Measurements from ENCODE around the gene LOXL1.

The LOXL1 gene

DNA sequence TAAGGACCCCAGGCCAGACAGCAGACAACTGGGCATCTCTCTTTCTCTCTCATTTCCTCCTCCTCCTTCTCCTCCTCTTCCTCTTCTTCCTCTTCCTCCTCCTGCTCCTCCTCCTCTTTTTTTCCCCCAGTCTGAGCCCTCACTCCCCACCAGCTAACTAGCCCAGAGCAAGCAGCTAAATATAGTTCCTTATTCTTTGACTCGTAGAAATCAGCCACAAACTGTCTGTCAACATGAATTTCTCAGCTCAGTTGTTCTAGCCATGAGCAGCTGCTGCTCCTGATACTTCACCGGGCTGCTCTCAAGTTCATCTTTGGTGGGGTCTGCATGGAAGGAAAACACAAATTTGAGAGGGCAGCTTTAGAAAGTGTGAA lies 19.2 kb upstream of the LOXL1 start:
- H3K4me3 ChIP-seq (ENCODE audit: control insufficient read depth, low read depth, low read length): no peak overlapping the region
- TF ChIP-seq, protein P1, sequence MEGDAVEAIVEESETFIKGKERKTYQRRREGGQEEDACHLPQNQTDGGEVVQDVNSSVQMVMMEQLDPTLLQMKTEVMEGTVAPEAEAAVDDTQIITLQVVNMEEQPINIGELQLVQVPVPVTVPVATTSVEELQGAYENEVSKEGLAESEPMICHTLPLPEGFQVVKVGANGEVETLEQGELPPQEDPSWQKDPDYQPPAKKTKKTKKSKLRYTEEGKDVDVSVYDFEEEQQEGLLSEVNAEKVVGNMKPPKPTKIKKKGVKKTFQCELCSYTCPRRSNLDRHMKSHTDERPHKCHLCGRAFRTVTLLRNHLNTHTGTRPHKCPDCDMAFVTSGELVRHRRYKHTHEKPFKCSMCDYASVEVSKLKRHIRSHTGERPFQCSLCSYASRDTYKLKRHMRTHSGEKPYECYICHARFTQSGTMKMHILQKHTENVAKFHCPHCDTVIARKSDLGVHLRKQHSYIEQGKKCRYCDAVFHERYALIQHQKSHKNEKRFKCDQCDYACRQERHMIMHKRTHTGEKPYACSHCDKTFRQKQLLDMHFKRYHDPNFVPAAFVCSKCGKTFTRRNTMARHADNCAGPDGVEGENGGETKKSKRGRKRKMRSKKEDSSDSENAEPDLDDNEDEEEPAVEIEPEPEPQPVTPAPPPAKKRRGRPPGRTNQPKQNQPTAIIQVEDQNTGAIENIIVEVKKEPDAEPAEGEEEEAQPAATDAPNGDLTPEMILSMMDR (conservative IDR thresholded peaks at IDR 0.05; ENCODE audit: control insufficient read depth, insufficient read depth, low read depth, low read length): no peak
- no peak for DNase-seq (ENCODE audit: low read depth)

DNA sequence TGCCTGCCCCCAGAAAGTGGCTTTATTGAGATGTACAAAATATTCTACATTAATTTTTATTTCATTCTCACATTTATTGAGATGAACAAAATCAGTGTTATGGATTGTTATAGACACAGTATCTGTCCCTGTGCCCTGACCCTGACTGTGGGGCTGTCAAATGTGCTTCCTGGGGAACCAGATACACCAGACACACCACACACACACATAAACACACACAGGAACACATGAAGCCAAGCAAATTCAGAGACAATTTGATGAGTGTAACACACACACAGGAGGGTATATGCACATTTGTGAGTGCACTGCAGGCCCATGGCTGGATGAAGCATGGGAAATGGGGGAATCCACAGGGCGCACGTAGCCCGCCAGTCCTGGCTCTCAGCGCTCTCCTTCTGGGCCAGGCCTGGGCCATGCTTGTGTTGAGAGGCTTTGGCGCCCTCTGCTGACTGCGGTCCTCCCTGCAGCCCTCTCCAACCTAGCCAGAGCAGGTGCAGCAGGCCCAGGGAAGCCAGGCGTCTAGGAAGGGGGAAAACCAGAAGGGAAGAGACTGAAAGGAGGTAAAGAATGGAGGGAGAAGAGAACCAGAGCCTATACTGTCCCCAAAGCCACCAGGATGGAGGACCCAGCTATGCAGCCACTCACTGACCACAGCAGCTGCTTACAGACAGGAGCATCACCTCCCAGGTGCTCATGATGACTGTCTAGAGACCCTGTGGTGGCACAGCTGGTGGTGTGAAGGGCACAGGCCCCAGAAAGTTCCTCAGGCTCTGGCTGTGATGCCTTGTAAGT lies 18.0 kb upstream of the LOXL1 start:
- DNase-seq (ENCODE audit: low read depth): peak; percentile 70
- TF ChIP-seq, protein P1 (conservative IDR thresholded peaks at IDR 0.05; ENCODE audit: control insufficient read depth, insufficient read depth, low read depth, low read length): peak; percentile 91
- H3K4me3 ChIP-seq (ENCODE audit: control insufficient read depth, low read depth, low read length): no peak overlapping the region

DNA sequence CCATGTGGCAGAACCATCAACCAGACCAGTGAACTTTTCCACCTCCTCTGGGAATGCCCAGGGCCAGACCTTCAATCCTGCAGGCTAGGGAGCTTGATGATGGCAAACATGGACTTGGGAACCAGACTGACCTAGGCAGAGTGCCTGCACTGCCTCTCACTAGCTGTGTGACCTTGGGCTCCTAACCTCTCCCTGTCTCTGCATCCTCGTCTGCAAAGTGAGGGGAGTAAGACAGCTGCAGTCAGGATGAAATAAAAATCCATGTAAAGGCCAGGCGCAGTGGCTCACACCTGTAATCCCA lies 17.5 kb upstream of the LOXL1 start:
- H3K4me3 ChIP-seq (ENCODE audit: control insufficient read depth, low read depth, low read length): no peak overlapping the region
- no peak for DNase-seq (ENCODE audit: low read depth)
- TF ChIP-seq, protein P1 (conservative IDR thresholded peaks at IDR 0.05; ENCODE audit: control insufficient read depth, insufficient read depth, low read depth, low read length): no peak

- no peak overlapping the region for H3K4me3 ChIP-seq (ENCODE audit: control insufficient read depth, low read depth, low read length)
- TF ChIP-seq, protein P1 (conservative IDR thresholded peaks at IDR 0.05; ENCODE audit: control insufficient read depth, insufficient read depth, low read depth, low read length): no peak
- DNase-seq (ENCODE audit: low read depth): no peak
Observed at GRCh38 chr15:73909651-73910050, 16.6 kb upstream of the LOXL1 start.

- no peak for DNase-seq (ENCODE audit: low read depth)
- H3K4me3 ChIP-seq (ENCODE audit: control insufficient read depth, low read depth, low read length): no peak overlapping the region
- TF ChIP-seq, protein P1 (conservative IDR thresholded peaks at IDR 0.05; ENCODE audit: control insufficient read depth, insufficient read depth, low read depth, low read length): no peak
Observed at GRCh38 chr15:73910522-73911303, 15.5 kb upstream of the LOXL1 start.

DNA sequence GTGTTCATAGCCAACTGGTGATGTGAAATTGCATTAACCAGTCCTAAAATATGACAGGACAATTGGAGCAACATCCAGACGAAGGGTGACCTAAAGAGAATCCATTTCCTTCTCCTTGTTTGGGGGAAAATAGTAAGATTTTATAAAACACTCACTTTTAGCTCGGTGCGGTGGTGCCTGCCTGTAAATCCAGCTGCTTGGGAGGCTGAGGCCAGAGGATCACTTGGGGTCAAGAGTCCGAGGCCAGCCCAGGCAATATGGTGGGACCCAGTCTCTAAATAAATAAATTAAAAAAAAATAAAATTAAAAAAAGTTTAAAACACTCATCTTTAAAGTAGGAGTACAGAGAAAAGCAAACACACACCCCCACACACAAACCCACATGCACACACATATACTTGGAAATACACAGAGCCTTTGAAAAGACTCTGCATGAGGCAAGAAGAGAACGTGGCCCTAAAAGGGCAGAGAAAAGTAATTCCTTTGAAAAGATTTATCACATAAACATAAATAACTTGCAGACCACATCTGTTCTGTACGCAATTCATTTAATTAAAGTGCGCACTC lies 14.1 kb upstream of the LOXL1 start:
- TF ChIP-seq, protein P1 (conservative IDR thresholded peaks at IDR 0.05; ENCODE audit: control insufficient read depth, insufficient read depth, low read depth, low read length): no peak
- DNase-seq (ENCODE audit: low read depth): no peak
- no peak overlapping the region for H3K4me3 ChIP-seq (ENCODE audit: control insufficient read depth, low read depth, low read length)

All from fibroblast of mammary gland (primary cell).